Activated naive CD8-positive, alpha-beta T cell treated with anti-CD3 and anti-CD28 coated beads, Interleukin-2, amount 50 U/mL, for 24 hours (primary cell): ENCODE data around the gene GRK6.
"Not testable (repeated sequence)": the region's sequence is repeated elsewhere in the genome, so short reads cannot be mapped to it uniquely, and the experiment has no call there.

ENCODE experiments used
- ATAC-seq: fragments of 150-1000 bp; cut with Tn5 transposase; one replicate; pipeline ENCODE4 v1.10.0; 2021
- DNase-seq: peaks from one replicate; pipeline ENCODE4 v3.0.0; 2021
- H3K27ac Mint-ChIP-seq: one replicate; pipeline ENCODE4 v1.8.0; 2021; ENCODE audit warnings: mild to moderate bottlenecking, mixed read lengths
- H3K27me3 Mint-ChIP-seq: one replicate; pipeline ENCODE4 v1.8.0; 2021; ENCODE audit warnings: mixed read lengths
- H3K36me3 Mint-ChIP-seq: one replicate; pipeline ENCODE4 v1.8.0; 2021; ENCODE audit warnings: low read depth, mixed read lengths
- H3K4me1 Mint-ChIP-seq: one replicate; pipeline ENCODE4 v1.8.0; 2021; ENCODE audit warnings: mixed read lengths
- H3K4me3 Mint-ChIP-seq: one replicate; pipeline ENCODE4 v1.8.0; 2021; ENCODE audit warnings: mild to moderate bottlenecking, moderate library complexity, mixed read lengths
- H3K9me3 Mint-ChIP-seq: one replicate; pipeline ENCODE4 v1.8.0; 2021; ENCODE audit warnings: mixed read lengths

Gene GRK6

GRCh38 chr5:177477701-177478477 lies 51.4 kb downstream of the GRK6 start:
- Mint-ChIP-seq H3K36me3 (no peaks in the 10 kb centered on the region), H3K9me3 (no peaks in the 10 kb centered on the region), H3K27ac (peak overlapping the region; percentile 73), H3K27me3 (peaks cover 5% of the 10 kb centered on the region), H3K4me3 (no peak overlapping the region), H3K4me1 (peaks cover 59% of the 10 kb centered on the region)
- DNase-seq, result no peak
- no peak for ATAC-seq

- Mint-ChIP-seq H3K36me3 (no peaks in the 10 kb centered on the region), H3K4me3 (peak overlapping the region; percentile 22), H3K4me1 (peaks cover 58% of the 10 kb centered on the region), H3K9me3 (no peaks in the 10 kb centered on the region), H3K27me3 (peaks cover 3% of the 10 kb centered on the region), H3K27ac (peak overlapping the region; percentile 98)
- peak; percentile 71 for DNase-seq
- peak; percentile 79 for ATAC-seq
These were observed 52.5 kb downstream of the GRK6 start for GRCh38 chr5:177478711-177479646.

- peaks cover 50% of the 10 kb centered on the region for H3K4me1 Mint-ChIP-seq
- H3K9me3 Mint-ChIP-seq, result no peaks in the 10 kb centered on the region
- peaks cover 2% of the 10 kb centered on the region for H3K36me3 Mint-ChIP-seq
- no peak for ATAC-seq
- H3K27me3 Mint-ChIP-seq, result no peaks in the 10 kb centered on the region
- H3K27ac Mint-ChIP-seq, result peak overlapping the region; percentile 98
- no peak for DNase-seq
- H3K4me3 Mint-ChIP-seq, result no peak overlapping the region
These were observed 53.3 kb downstream of the GRK6 start for GRCh38 chr5:177479774-177480173.

DNA sequence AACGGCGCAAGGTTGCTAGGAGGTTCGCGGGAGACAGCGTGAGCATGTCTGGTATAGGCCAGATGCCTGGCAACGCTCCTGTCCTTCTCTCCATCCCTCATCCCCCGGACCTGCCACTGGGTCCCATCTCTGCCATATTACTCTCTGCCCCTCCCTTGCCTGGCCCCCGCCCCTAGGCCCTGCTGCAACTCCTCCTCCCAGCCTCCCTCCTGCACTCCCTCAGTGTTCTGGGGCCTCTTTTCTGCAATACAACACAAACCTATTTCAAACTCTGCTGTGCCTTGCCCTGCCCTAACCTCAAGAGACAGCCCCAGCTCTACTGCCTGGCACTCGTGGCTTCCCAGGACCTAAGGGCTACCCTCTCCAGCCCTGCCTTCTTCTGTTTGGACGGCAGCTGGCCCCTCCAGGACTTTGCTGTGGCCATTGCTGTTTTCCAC lies 55.9 kb downstream of the GRK6 start:
- ATAC-seq (no peak), DNase-seq (no peak)
- Mint-ChIP-seq H3K36me3 (peaks cover 10% of the 10 kb centered on the region), H3K9me3 (no peaks in the 10 kb centered on the region), H3K27me3 (no peaks in the 10 kb centered on the region), H3K4me1 (peaks cover 29% of the 10 kb centered on the region), H3K27ac (no peak overlapping the region), H3K4me3 (no peak overlapping the region)

DNA sequence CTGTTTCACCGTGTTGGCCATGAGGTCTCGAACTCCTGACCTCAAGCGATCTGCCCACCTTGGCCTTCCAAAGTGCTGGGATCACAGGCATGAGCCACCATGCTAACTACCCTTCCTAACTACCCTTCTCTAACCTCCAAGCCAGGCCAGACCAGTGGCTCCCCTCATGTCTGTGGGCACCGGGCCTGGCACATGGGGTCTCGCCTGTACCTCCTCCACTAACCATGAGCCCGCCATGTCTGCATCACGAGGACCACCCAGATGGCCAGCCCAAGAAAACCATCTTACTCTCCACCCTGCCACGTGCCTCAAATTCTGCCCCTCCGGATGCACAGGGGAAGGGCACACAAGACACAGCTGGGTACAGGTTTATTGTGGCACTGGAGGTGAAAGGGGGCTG lies 56.6 kb downstream of the GRK6 start:
- no peaks in the 10 kb centered on the region for H3K27me3 Mint-ChIP-seq
- ATAC-seq (no peak), DNase-seq (no peak)
- no peak overlapping the region for H3K27ac Mint-ChIP-seq
- H3K4me3 Mint-ChIP-seq, result no peak overlapping the region
- H3K4me1 Mint-ChIP-seq, result peaks cover 24% of the 10 kb centered on the region
- H3K9me3 Mint-ChIP-seq, result no peaks in the 10 kb centered on the region
- H3K36me3 Mint-ChIP-seq, result peaks cover 11% of the 10 kb centered on the region

DNA sequence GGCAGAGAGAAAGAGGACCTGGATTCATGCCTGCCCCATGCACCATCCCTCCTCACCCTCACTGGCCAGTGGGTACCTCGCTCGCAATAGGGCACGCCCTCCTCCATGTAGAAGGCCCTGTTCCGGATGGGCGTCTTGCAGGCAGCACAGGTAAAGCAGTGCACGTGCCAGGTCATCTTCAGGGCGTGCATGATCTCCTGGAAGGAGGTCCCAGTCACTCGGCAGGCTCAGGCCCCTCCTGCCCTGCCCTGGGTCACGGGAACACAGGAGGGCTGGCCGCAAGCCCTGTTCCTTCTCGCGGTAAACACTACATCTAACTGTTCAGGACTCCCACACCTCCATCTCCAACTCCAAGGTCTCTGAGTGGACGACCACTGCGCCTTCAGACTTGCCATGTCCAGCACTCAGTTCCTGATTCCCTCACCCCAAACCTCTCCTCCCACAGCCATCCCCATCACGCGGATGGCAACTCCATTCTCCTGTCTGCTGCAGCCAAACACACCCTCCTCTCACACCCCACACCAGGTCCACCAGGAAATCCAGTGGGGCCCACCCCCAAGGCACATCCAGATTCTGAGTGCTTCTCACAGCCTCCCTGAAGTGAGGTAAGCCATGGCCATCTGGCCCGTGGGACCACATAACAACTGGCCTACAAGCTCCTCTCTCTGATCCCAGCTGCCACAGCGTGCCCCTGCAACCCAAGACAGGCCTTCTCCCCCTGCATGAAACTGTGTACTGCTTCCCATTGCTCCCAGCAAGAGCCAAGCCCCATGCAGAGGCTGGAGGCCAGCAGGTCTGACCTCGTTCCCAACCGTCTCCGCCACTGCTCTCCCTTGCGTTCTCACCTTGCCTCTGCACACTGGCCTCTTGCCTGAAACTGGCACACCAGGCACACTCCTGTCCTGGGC lies 57.8 kb downstream of the GRK6 start:
- H3K27ac Mint-ChIP-seq, result peak overlapping the region; percentile 11
- H3K4me3 Mint-ChIP-seq, result no peak overlapping the region

GRCh38 chr5:177484902-177485549 lies 58.5 kb downstream of the GRK6 start:
- no peaks in the 10 kb centered on the region for H3K27me3 Mint-ChIP-seq
- ATAC-seq (no peak), DNase-seq (no peak)
- H3K36me3 Mint-ChIP-seq, result peaks cover 13% of the 10 kb centered on the region
- peaks cover 4% of the 10 kb centered on the region for H3K4me1 Mint-ChIP-seq
- H3K9me3 Mint-ChIP-seq, result no peaks in the 10 kb centered on the region
- no peak overlapping the region for H3K4me3 Mint-ChIP-seq
- H3K27ac Mint-ChIP-seq, result peak overlapping the region; percentile 11

More for the DNA sequence above, 57.8 kb downstream of the GRK6 start:
- DNase-seq (no peak), ATAC-seq (no peak)
- H3K27me3 Mint-ChIP-seq, result no peaks in the 10 kb centered on the region
- no peaks in the 10 kb centered on the region for H3K9me3 Mint-ChIP-seq
- peaks cover 12% of the 10 kb centered on the region for H3K4me1 Mint-ChIP-seq
- peaks cover 12% of the 10 kb centered on the region for H3K36me3 Mint-ChIP-seq

DNA sequence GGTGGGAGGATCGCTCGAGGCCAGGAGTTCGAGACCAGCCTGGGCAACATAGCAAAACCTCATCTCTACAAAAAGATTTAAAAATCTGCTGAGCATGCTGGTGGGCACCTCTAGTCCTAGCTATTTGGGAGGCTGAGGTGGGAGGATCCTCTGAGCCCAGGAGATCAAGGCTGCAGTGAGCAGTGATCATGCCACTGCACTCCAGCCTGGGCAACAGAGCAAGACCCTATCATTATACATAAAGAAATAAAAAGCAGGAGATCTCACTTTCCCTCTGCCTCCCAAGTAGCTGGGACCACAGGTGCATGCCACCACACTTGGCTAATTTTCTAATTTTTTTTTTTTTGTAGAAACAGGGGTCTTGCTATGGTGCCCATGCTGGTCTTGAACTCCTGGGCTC lies 59.3 kb downstream of the GRK6 start:
- not testable (repeated sequence) for H3K27ac Mint-ChIP-seq, H3K4me3 Mint-ChIP-seq

GRCh38 chr5:177486256-177486655 lies 59.8 kb downstream of the GRK6 start:
- Mint-ChIP-seq H3K4me1 (peaks cover 1% of the 10 kb centered on the region), H3K4me3 (no peak overlapping the region), H3K9me3 (no peaks in the 10 kb centered on the region), H3K27ac (no peak overlapping the region), H3K36me3 (peaks cover 14% of the 10 kb centered on the region), H3K27me3 (no peaks in the 10 kb centered on the region)
- ATAC-seq, result no peak
- DNase-seq, result no peak

More for the DNA sequence above, 59.3 kb downstream of the GRK6 start:
- not testable (repeated sequence) for H3K4me1 Mint-ChIP-seq, H3K27me3 Mint-ChIP-seq, DNase-seq, ATAC-seq, H3K9me3 Mint-ChIP-seq
- peaks cover 14% of the 10 kb centered on the region for H3K36me3 Mint-ChIP-seq

- ATAC-seq (no peak), DNase-seq (no peak)
- Mint-ChIP-seq H3K36me3 (peaks cover 14% of the 10 kb centered on the region), H3K4me1 (peaks cover 1% of the 10 kb centered on the region), H3K4me3 (no peak overlapping the region), H3K27me3 (no peaks in the 10 kb centered on the region), H3K9me3 (no peaks in the 10 kb centered on the region), H3K27ac (no peak overlapping the region)
These were observed 60.7 kb downstream of the GRK6 start for GRCh38 chr5:177487144-177487543.

- no peak for ATAC-seq
- H3K9me3 Mint-ChIP-seq, result no peaks in the 10 kb centered on the region
- no peak overlapping the region for H3K27ac Mint-ChIP-seq
- no peaks in the 10 kb centered on the region for H3K27me3 Mint-ChIP-seq
- H3K4me1 Mint-ChIP-seq, result peaks cover 1% of the 10 kb centered on the region
- H3K36me3 Mint-ChIP-seq, result peaks cover 18% of the 10 kb centered on the region
- no peak overlapping the region for H3K4me3 Mint-ChIP-seq
- no peak for DNase-seq
These were observed 61.5 kb downstream of the GRK6 start for GRCh38 chr5:177487975-177488374.

DNA sequence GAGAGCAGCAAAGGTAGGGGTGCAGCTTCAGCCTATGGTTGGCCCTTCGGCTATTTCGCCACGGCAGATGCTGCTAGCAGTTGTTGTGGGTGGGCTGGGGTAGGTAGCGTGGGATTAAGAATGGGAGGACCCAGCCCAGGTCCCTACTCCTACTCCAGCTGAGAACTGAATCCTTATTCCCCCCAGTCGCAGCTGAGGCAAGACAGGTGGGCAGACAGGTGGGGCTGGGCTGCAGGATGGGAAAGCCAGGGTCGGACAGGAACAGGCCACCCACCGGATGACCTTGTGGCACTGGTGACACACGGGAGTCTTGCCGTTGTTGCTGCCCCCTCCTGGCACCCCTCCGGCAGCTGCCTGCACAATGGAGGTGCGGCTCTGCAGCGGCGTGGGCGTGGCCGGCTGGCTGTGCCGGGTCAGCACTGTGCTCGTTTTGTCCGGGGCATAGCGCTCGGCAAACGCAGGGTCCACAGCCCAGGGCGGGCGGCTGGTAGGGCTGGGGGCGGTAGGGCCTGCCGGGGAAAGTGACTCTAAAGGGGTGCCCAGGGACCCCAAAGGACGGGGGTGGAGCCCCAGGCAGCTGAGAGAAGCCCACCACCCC lies 62.7 kb downstream of the GRK6 start:
- Mint-ChIP-seq H3K36me3 (peaks cover 21% of the 10 kb centered on the region), H3K9me3 (no peaks in the 10 kb centered on the region), H3K4me1 (peaks cover 9% of the 10 kb centered on the region), H3K4me3 (no peak overlapping the region), H3K27me3 (no peaks in the 10 kb centered on the region), H3K27ac (no peak overlapping the region)
- DNase-seq, result no peak
- no peak for ATAC-seq

- Mint-ChIP-seq H3K4me1 (peaks cover 22% of the 10 kb centered on the region), H3K36me3 (peaks cover 18% of the 10 kb centered on the region), H3K9me3 (no peaks in the 10 kb centered on the region), H3K27me3 (no peaks in the 10 kb centered on the region), H3K4me3 (no peak overlapping the region), H3K27ac (no peak overlapping the region)
- DNase-seq, result no peak
- ATAC-seq, result no peak
These were observed 64.0 kb downstream of the GRK6 start for GRCh38 chr5:177490311-177490991.
